HG03469 (cell line): Measurements from ENCODE around the gene COL6A1.
"Not testable (repeated sequence)": the region's sequence is repeated elsewhere in the genome, so short reads cannot be mapped to it uniquely, and the experiment has no call there.

ENCODE experiments used
- ATAC-seq: cut with Tn5 transposase; IDR thresholded peaks from one replicate; pipeline ENCODE4 v1.9.1; 2021; ENCODE audit warnings: mild to moderate bottlenecking, moderate library complexity, moderate number of reproducible peaks; ENCODE audit not compliant: unreplicated experiment

The COL6A1 gene

GRCh38 chr21:46003575-46004007, 22.0 kb downstream of the COL6A1 start:
- no peak for ATAC-seq

- no peak for ATAC-seq
Observed at GRCh38 chr21:46004168-46004861, 22.7 kb downstream of the COL6A1 start.

- ATAC-seq, result no peak
Observed at GRCh38 chr21:46005081-46005480, 23.5 kb downstream of the COL6A1 start.

GRCh38 chr21:46005481-46005881, 23.9 kb downstream of the COL6A1 start:
- no peak for ATAC-seq

- not testable (repeated sequence) for ATAC-seq
Observed at GRCh38 chr21:46005894-46006546, 24.4 kb downstream of the COL6A1 start.

GRCh38 chr21:46006547-46007491, 25.2 kb downstream of the COL6A1 start:
- ATAC-seq, result no peak

GRCh38 chr21:46007492-46007868, 25.9 kb downstream of the COL6A1 start:
- no peak for ATAC-seq

GRCh38 chr21:46008893-46009621, 27.5 kb downstream of the COL6A1 start:
- ATAC-seq, result no peak

GRCh38 chr21:46009951-46010705, 28.6 kb downstream of the COL6A1 start:
- no peak for ATAC-seq

- no peak for ATAC-seq
Observed at GRCh38 chr21:46011267-46011967, 29.8 kb downstream of the COL6A1 start.

GRCh38 chr21:46012154-46012553, 30.6 kb downstream of the COL6A1 start:
- no peak for ATAC-seq

GRCh38 chr21:46014828-46015227, 33.3 kb downstream of the COL6A1 start:
- ATAC-seq, result no peak

- ATAC-seq, result no peak
Observed at GRCh38 chr21:46017148-46017547, 35.6 kb downstream of the COL6A1 start.

- no peak for ATAC-seq
Observed at GRCh38 chr21:46017695-46018094, 36.1 kb downstream of the COL6A1 start.

GRCh38 chr21:46018615-46019014, 37.0 kb downstream of the COL6A1 start:
- no peak for ATAC-seq

GRCh38 chr21:46020581-46020980, 39.0 kb downstream of the COL6A1 start:
- ATAC-seq, result no peak

GRCh38 chr21:46021398-46021797, 39.8 kb downstream of the COL6A1 start:
- ATAC-seq, result no peak

- no peak for ATAC-seq
Observed at GRCh38 chr21:46021978-46022544, 40.5 kb downstream of the COL6A1 start.
